ENCODE measurements around the gene IL25. TPM values are rescaled to one million over a fixed set of nuclear protein-coding genes. Genes with fewer than 3 reads are reported as not detected.

The IL25 gene
- total RNA-seq, 1 experiment from 2014 or later, result not detected

- no peak overlapping the region for H3K27ac Mint-ChIP-seq (ENCODE audit: unreplicated experiment)
Measured at GRCh38 chr14:23362200-23362599, 10.4 kb upstream of the IL25 start.

GRCh38 chr14:23364164-23365035 lies 8.2 kb upstream of the IL25 start:
- H3K27me3 ChIP-seq (replicated peaks; ENCODE audit: control insufficient read depth, insufficient read depth, low read length), result no peaks in the 10 kb centered on the region
- no peaks in the 10 kb centered on the region for H3K27me3 Mint-ChIP-seq (ENCODE audit: insufficient read depth, unreplicated experiment)
- intact Hi-C loops (cut with micrococcal nuclease; ENCODE audit: unreplicated experiment), result no loop called here
- ChIA-PET CTCF (no interaction called here), POLR2A (no interaction called here)
- H3K36me3 Mint-ChIP-seq (ENCODE audit: insufficient read depth, unreplicated experiment), result peaks cover 6% of the 10 kb centered on the region
- H3K36me3 ChIP-seq (ENCODE audit: control insufficient read depth, insufficient read depth, low read length), result no peaks in the 10 kb centered on the region
- peak overlapping the region; percentile 20 for H3K4me3 Mint-ChIP-seq (ENCODE audit: unreplicated experiment)
- DNase-seq, result peak in 1 of 2 experiments; percentile 23
- no peaks in the 10 kb centered on the region for H3K9me3 ChIP-seq
- H3K4me1 Mint-ChIP-seq (ENCODE audit: low read depth, unreplicated experiment), result no peaks in the 10 kb centered on the region
- no peak for TF ChIP-seq CTCF (IDR thresholded peaks at IDR 0.05; ENCODE audit: insufficient read depth in 1 of 2, low read depth in 1 of 2, low read length in 1 of 2, severe bottlenecking in 1 of 2, unreplicated experiment in 1 of 2)
- H3K9me3 Mint-ChIP-seq (ENCODE audit: unreplicated experiment), result no peaks in the 10 kb centered on the region
- H3K4me1 ChIP-seq, result no peaks in the 10 kb centered on the region
- no peak overlapping the region for H3K27ac Mint-ChIP-seq (ENCODE audit: unreplicated experiment)
- no TSS peak for BruUV-seq (replicated peaks)
- H3K4me3 ChIP-seq (ENCODE audit: low read depth, low read length), result no peak overlapping the region

More at GRCh38 chr14:23362200-23362599, 10.4 kb upstream of the IL25 start:
- H3K27me3 ChIP-seq (replicated peaks; ENCODE audit: control insufficient read depth, insufficient read depth, low read length), result no peaks in the 10 kb centered on the region
- intact Hi-C loops (cut with micrococcal nuclease; ENCODE audit: unreplicated experiment), result loop anchor here (1.0 kb wide), 1 partner anchor 34 kb away; no protein-coding TSS in a partner anchor
- no peak overlapping the region for H3K4me3 Mint-ChIP-seq (ENCODE audit: unreplicated experiment)
- H3K4me1 Mint-ChIP-seq (ENCODE audit: low read depth, unreplicated experiment), result no peaks in the 10 kb centered on the region
- peak in 1 of 2 experiments; percentile 44 for TF ChIP-seq CTCF (IDR thresholded peaks at IDR 0.05; ENCODE audit: insufficient read depth in 1 of 2, low read depth in 1 of 2, low read length in 1 of 2, severe bottlenecking in 1 of 2, unreplicated experiment in 1 of 2)
- no peaks in the 10 kb centered on the region for H3K9me3 ChIP-seq
- H3K27me3 Mint-ChIP-seq (ENCODE audit: insufficient read depth, unreplicated experiment), result no peaks in the 10 kb centered on the region
- H3K36me3 ChIP-seq (ENCODE audit: control insufficient read depth, insufficient read depth, low read length), result no peaks in the 10 kb centered on the region
- CTCF ChIA-PET, result interaction anchor here (1.0 kb wide), 1 partner anchor 10 kb away, joined by 3 read pairs; the partner anchor contains the start of gene SLC22A17
- peak in 1 of 2 experiments; percentile 31 for DNase-seq
- no TSS peak for BruUV-seq (replicated peaks)
- H3K4me3 ChIP-seq (ENCODE audit: low read depth, low read length), result no peak overlapping the region
- no peaks in the 10 kb centered on the region for H3K9me3 Mint-ChIP-seq (ENCODE audit: unreplicated experiment)
- POLR2A ChIA-PET, result no interaction called here
- H3K4me1 ChIP-seq, result no peaks in the 10 kb centered on the region
- peaks cover 6% of the 10 kb centered on the region for H3K36me3 Mint-ChIP-seq (ENCODE audit: insufficient read depth, unreplicated experiment)

- no peak within 1 kb of the TSS for H3K27ac Mint-ChIP-seq (ENCODE audit: unreplicated experiment)
- Histone ChIP-seq H3K9me3 (no peaks in the 10 kb centered on the region), H3K36me3 (ENCODE audit: control insufficient read depth, insufficient read depth, low read length) (no peaks in the 10 kb centered on the region), H3K27me3 (replicated peaks; ENCODE audit: control insufficient read depth, insufficient read depth, low read length) (no peaks in the 10 kb centered on the region), H3K4me1 (no peaks in the 10 kb centered on the region), H3K4me3 (ENCODE audit: low read depth, low read length) (no peak within 1 kb of the TSS)
- peak within 1 kb of the TSS; percentile 20 for H3K4me3 Mint-ChIP-seq (ENCODE audit: unreplicated experiment)
- ChIA-PET POLR2A (no interaction called here), CTCF (no interaction called here)
- H3K36me3 Mint-ChIP-seq (ENCODE audit: insufficient read depth, unreplicated experiment), result peaks cover 6% of the 10 kb centered on the region
- intact Hi-C loops (cut with micrococcal nuclease; ENCODE audit: unreplicated experiment), result no loop called here
- DNase-seq, result no peak
- H3K4me1 Mint-ChIP-seq (ENCODE audit: low read depth, unreplicated experiment), result no peaks in the 10 kb centered on the region
- TF ChIP-seq CTCF (IDR thresholded peaks at IDR 0.05; ENCODE audit: insufficient read depth in 1 of 2, low read depth in 1 of 2, low read length in 1 of 2, severe bottlenecking in 1 of 2, unreplicated experiment in 1 of 2), result no peak
- no peaks in the 10 kb centered on the region for H3K27me3 Mint-ChIP-seq (ENCODE audit: insufficient read depth, unreplicated experiment)
- BruUV-seq (replicated peaks), result no TSS peak
- H3K9me3 Mint-ChIP-seq (ENCODE audit: unreplicated experiment), result no peaks in the 10 kb centered on the region
Measured at GRCh38 chr14:23365036-23365731, 7.4 kb upstream of the IL25 start, which contains the start of gene EFS. EFS (minus strand) TSS chr14:23365172; CDS start chr14:23365025, 147 bp downstream.

Measured in Caco-2 (cell line).